Panc1 (cell line): ENCODE results near the gene SPAG4. TPM values are rescaled to one million over a fixed set of nuclear protein-coding genes. Genes with fewer than 3 reads are reported as not detected.

Experiments
- ATAC-seq: fragments of 200-7000 bp; cut with Tn5 transposase; 2 replicates; pipeline ENCODE4 v1.9.1; 2020; ENCODE audit warnings: mild to moderate bottlenecking, moderate library complexity
- BruUV-seq: library from RNA; stranded (reverse); fragments of 400-500 nt; replicated peaks from 2 replicates; lab custom pipeline; 2021; lab: Mats Ljungman, UMichigan
- CTCF ChIA-PET: fragments of 300-600 bp; sonication (Branson Sonifier 250); formaldehyde crosslinking; loops from one replicate; lab custom pipeline; 2022; ENCODE audit warnings: antibody characterized with exemption; lab: Charles Lee
- POLR2A ChIA-PET: fragments of 300-600 bp; sonication (Branson Sonifier 250); formaldehyde crosslinking; loops from one replicate; lab custom pipeline; 2022; ENCODE audit warnings: antibody characterized with exemption; lab: Charles Lee
- DNase-seq: peaks from one replicate; pipeline ENCODE4 v3.0.0-alpha.2; 2010; ENCODE audit warnings: low read depth, low spot score
- H3K27ac ChIP-seq: 2 replicates; pipeline ENCODE4 v1.5.1; 2011; ENCODE audit warnings: mild to moderate bottlenecking, low read length, inconsistent platforms
- H3K27me3 ChIP-seq: fragments of 200-500 bp; sonication (Bioruptor generic); 2 replicates; pipeline ENCODE4 v1.6.0; 2014; ENCODE audit warnings: low read length, inconsistent platforms; ENCODE audit not compliant: control insufficient read depth, insufficient read depth
- H3K36me3 ChIP-seq: fragments of 200-500 bp; sonication (Bioruptor generic); 2 replicates; pipeline ENCODE4 v1.5.1; 2014; ENCODE audit warnings: inconsistent platforms, mild to moderate bottlenecking, low read length, moderate library complexity; ENCODE audit not compliant: control insufficient read depth, insufficient read depth
- H3K4me1 ChIP-seq: 2 replicates; pipeline ENCODE4 v1.5.1; 2011; ENCODE audit warnings: inconsistent platforms, mild to moderate bottlenecking, low read length, moderate library complexity; ENCODE audit not compliant: control insufficient read depth, insufficient read depth
- H3K4me3 ChIP-seq, 2 experiments: 2 replicates each; pipeline ENCODE4 v1.5.1; 2011 to 2012; ENCODE audit warnings: low read depth in 2 of 2, low read length in 2 of 2, mild to moderate bottlenecking in 2 of 2, inconsistent platforms in 1 of 2, moderate library complexity in 1 of 2
- H3K9me3 ChIP-seq: fragments of 200-500 bp; sonication (Bioruptor generic); 2 replicates; pipeline ENCODE4 v1.5.1; 2014; ENCODE audit warnings: low read depth, mild to moderate bottlenecking, inconsistent platforms, low read length, moderate library complexity; ENCODE audit not compliant: control insufficient read depth, insufficient read depth
- POLR2AphosphoS5 ChIP-seq: IDR thresholded peaks from 2 replicates; pipeline ENCODE4 v1.6.1; 2012; ENCODE audit warnings: mild to moderate bottlenecking, low read depth, low read length, moderate library complexity
- SIN3A ChIP-seq: IDR thresholded peaks from 2 replicates; pipeline ENCODE4 v1.6.1; 2012; ENCODE audit warnings: low read depth, mild to moderate bottlenecking, low read length, moderate library complexity, borderline replicate concordance; ENCODE audit not compliant: insufficient read depth
- TCF7L2 ChIP-seq: IDR thresholded peaks from 2 replicates; pipeline ENCODE4 v1.6.1; 2011; ENCODE audit warnings: mild to moderate bottlenecking, low read depth, low read length, inconsistent platforms
- in situ Hi-C: cut with HindIII; loops from 2 replicates; pipeline ENCODE4 v1.10.0; 2016; ENCODE audit warnings: low sequenced_read_pairs, low pct_unique_long_range_greater_than_20kb
- intact Hi-C: fragments of 100-400 bp; cut with micrococcal nuclease; formaldehyde crosslinking; loops from one replicate; pipeline ENCODE4 v1.10.0; 2022; ENCODE audit not compliant: unreplicated experiment
- total RNA-seq: library from RNA; stranded (reverse); gene quantifications from one replicate; pipeline ENCODE4 v1.2.1, GENCODE V29; 2021; ENCODE audit not compliant: unreplicated experiment
- TF ChIP-seq, protein P1 (sequence below), 2 experiments: IDR thresholded peaks; 2 replicates each; pipeline ENCODE4 v1.6.1; 2011 to 2012; ENCODE audit warnings: low read depth in 2 of 2, control low read depth in 1 of 2, low read length in 1 of 2, mild to moderate bottlenecking in 1 of 2, moderate library complexity in 1 of 2; ENCODE audit not compliant: insufficient read depth in 1 of 2
- TF ChIP-seq, protein P2 (sequence below): fragments of 450-650 bp; IDR thresholded peaks from 2 replicates; pipeline ENCODE4 v1.5.1; 2017; ENCODE audit warnings: mild to moderate bottlenecking

SPAG4 gene
- total RNA-seq, 1 experiment from 2014 or later: 17.6 TPM

- CTCF ChIA-PET: no interaction called here
- no peak for ATAC-seq
- intact Hi-C loops: no loop called here
These were observed 20.0 kb downstream of the SPAG4 start for GRCh38 chr20:35635652-35636051.

GRCh38 chr20:35636095-35636494, 20.5 kb downstream of the SPAG4 start:
- intact Hi-C loops: no loop called here
- no peak for ATAC-seq
- no TSS peak for BruUV-seq

More at GRCh38 chr20:35635652-35636051, 20.0 kb downstream of the SPAG4 start:
- no peak for DNase-seq
- Histone ChIP-seq H3K27me3 (no peaks in the 10 kb centered on the region), H3K4me3 (no peak overlapping the region), H3K9me3 (no peaks in the 10 kb centered on the region), H3K4me1 (no peaks in the 10 kb centered on the region), H3K36me3 (peaks cover 1% of the 10 kb centered on the region; the same call in 1 of the 2 replicates), H3K27ac (no peak overlapping the region)
- TF ChIP-seq POLR2AphosphoS5 (no peak), TCF7L2 (no peak), SIN3A (no peak)
- TF ChIP-seq, protein P1, sequence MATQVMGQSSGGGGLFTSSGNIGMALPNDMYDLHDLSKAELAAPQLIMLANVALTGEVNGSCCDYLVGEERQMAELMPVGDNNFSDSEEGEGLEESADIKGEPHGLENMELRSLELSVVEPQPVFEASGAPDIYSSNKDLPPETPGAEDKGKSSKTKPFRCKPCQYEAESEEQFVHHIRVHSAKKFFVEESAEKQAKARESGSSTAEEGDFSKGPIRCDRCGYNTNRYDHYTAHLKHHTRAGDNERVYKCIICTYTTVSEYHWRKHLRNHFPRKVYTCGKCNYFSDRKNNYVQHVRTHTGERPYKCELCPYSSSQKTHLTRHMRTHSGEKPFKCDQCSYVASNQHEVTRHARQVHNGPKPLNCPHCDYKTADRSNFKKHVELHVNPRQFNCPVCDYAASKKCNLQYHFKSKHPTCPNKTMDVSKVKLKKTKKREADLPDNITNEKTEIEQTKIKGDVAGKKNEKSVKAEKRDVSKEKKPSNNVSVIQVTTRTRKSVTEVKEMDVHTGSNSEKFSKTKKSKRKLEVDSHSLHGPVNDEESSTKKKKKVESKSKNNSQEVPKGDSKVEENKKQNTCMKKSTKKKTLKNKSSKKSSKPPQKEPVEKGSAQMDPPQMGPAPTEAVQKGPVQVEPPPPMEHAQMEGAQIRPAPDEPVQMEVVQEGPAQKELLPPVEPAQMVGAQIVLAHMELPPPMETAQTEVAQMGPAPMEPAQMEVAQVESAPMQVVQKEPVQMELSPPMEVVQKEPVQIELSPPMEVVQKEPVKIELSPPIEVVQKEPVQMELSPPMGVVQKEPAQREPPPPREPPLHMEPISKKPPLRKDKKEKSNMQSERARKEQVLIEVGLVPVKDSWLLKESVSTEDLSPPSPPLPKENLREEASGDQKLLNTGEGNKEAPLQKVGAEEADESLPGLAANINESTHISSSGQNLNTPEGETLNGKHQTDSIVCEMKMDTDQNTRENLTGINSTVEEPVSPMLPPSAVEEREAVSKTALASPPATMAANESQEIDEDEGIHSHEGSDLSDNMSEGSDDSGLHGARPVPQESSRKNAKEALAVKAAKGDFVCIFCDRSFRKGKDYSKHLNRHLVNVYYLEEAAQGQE (IDR thresholded peaks at IDR 0.05; ENCODE audit: insufficient read depth in 1 of 2, low read depth in 2 of 2, low read length in 1 of 2): no peak
- TF ChIP-seq, protein P2, sequence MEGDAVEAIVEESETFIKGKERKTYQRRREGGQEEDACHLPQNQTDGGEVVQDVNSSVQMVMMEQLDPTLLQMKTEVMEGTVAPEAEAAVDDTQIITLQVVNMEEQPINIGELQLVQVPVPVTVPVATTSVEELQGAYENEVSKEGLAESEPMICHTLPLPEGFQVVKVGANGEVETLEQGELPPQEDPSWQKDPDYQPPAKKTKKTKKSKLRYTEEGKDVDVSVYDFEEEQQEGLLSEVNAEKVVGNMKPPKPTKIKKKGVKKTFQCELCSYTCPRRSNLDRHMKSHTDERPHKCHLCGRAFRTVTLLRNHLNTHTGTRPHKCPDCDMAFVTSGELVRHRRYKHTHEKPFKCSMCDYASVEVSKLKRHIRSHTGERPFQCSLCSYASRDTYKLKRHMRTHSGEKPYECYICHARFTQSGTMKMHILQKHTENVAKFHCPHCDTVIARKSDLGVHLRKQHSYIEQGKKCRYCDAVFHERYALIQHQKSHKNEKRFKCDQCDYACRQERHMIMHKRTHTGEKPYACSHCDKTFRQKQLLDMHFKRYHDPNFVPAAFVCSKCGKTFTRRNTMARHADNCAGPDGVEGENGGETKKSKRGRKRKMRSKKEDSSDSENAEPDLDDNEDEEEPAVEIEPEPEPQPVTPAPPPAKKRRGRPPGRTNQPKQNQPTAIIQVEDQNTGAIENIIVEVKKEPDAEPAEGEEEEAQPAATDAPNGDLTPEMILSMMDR: no peak
- POLR2A ChIA-PET: no interaction called here
- BruUV-seq: no TSS peak
- in situ Hi-C loops: no loop called here

More at GRCh38 chr20:35636095-35636494, 20.5 kb downstream of the SPAG4 start:
- H3K36me3 ChIP-seq: no peaks in the 10 kb centered on the region
- TF ChIP-seq SIN3A (no peak), POLR2AphosphoS5 (no peak), TCF7L2 (no peak)
- TF ChIP-seq, protein P2: no peak
- TF ChIP-seq, protein P1 (IDR thresholded peaks at IDR 0.05; ENCODE audit: insufficient read depth in 1 of 2, low read depth in 2 of 2, low read length in 1 of 2): no peak
- no peaks in the 10 kb centered on the region for H3K9me3 ChIP-seq
- H3K27ac ChIP-seq: no peak overlapping the region
- DNase-seq: no peak
- in situ Hi-C loops: no loop called here
- H3K27me3 ChIP-seq: no peaks in the 10 kb centered on the region
- H3K4me3 ChIP-seq: no peak overlapping the region
- CTCF ChIA-PET: no interaction called here
- no peaks in the 10 kb centered on the region for H3K4me1 ChIP-seq
- POLR2A ChIA-PET: no interaction called here
